G401 (cell line): ENCODE data around the gene SLC7A10. TPM values are rescaled to one million over a fixed set of nuclear protein-coding genes. Genes with fewer than 3 reads are reported as not detected.

Experiments
- DNase-seq: peaks from one replicate; pipeline ENCODE4 v3.0.0-alpha.2; 2015; ENCODE audit warnings: low spot score
- in situ Hi-C: cut with HindIII; loops from 2 replicates; pipeline ENCODE4 v1.10.0; 2016; ENCODE audit warnings: low sequenced_read_pairs, mixed read lengths
- total RNA-seq: library from RNA; depleted of rRNA; stranded (reverse); fragments of >200 nt; shearing (Covaris generic); gene quantifications from 2 replicates; pipeline ENCODE4 v1.2.3, GENCODE V29; 2014

The SLC7A10 gene
- total RNA-seq, 1 experiment from 2014 or later, result not detected

- in situ Hi-C loops, result no loop called here
Measured at GRCh38 chr19:33256261-33256660, 30.6 kb upstream of the SLC7A10 start.

GRCh38 chr19:33255781-33256180, 30.1 kb upstream of the SLC7A10 start:
- no peak for DNase-seq
- in situ Hi-C loops, result no loop called here

More at GRCh38 chr19:33256261-33256660, 30.6 kb upstream of the SLC7A10 start:
- peak; percentile 19 for DNase-seq

- no peak for DNase-seq
- in situ Hi-C loops, result no loop called here
Measured at GRCh38 chr19:33254245-33254824, 28.7 kb upstream of the SLC7A10 start.

GRCh38 chr19:33252971-33253370, 27.3 kb upstream of the SLC7A10 start:
- no peak for DNase-seq
- in situ Hi-C loops, result no loop called here

GRCh38 chr19:33252418-33252962, 26.8 kb upstream of the SLC7A10 start:
- in situ Hi-C loops, result no loop called here

GRCh38 chr19:33251526-33252090, 26.0 kb upstream of the SLC7A10 start:
- in situ Hi-C loops, result no loop called here
- no peak for DNase-seq

More at GRCh38 chr19:33252418-33252962, 26.8 kb upstream of the SLC7A10 start:
- no peak for DNase-seq

- DNase-seq, result no peak
- in situ Hi-C loops, result no loop called here
Measured at GRCh38 chr19:33251076-33251475, 25.4 kb upstream of the SLC7A10 start.

GRCh38 chr19:33250500-33250899, 24.9 kb upstream of the SLC7A10 start:
- no peak for DNase-seq
- in situ Hi-C loops, result no loop called here

- no peak for DNase-seq
- in situ Hi-C loops, result no loop called here
Measured at GRCh38 chr19:33249740-33250366, 24.2 kb upstream of the SLC7A10 start.

- no peak for DNase-seq
- in situ Hi-C loops, result no loop called here
Measured at GRCh38 chr19:33248954-33249613, 23.4 kb upstream of the SLC7A10 start.

- in situ Hi-C loops, result no loop called here
Measured at GRCh38 chr19:33248553-33248953, 22.9 kb upstream of the SLC7A10 start.

GRCh38 chr19:33248104-33248503, 22.5 kb upstream of the SLC7A10 start:
- in situ Hi-C loops, result no loop called here
- DNase-seq, result no peak

More at GRCh38 chr19:33248553-33248953, 22.9 kb upstream of the SLC7A10 start:
- no peak for DNase-seq

- DNase-seq, result no peak
- in situ Hi-C loops, result no loop called here
Measured at GRCh38 chr19:33247441-33247819, 21.8 kb upstream of the SLC7A10 start.

- DNase-seq, result no peak
- in situ Hi-C loops, result no loop called here
Measured at GRCh38 chr19:33246709-33247440, 21.2 kb upstream of the SLC7A10 start.

GRCh38 chr19:33245948-33246708, 20.5 kb upstream of the SLC7A10 start:
- in situ Hi-C loops, result no loop called here
- no peak for DNase-seq

GRCh38 chr19:33242911-33243310, 17.3 kb upstream of the SLC7A10 start:
- DNase-seq, result no peak
- in situ Hi-C loops, result no loop called here

GRCh38 chr19:33242131-33242530, 16.5 kb upstream of the SLC7A10 start:
- no peak for DNase-seq
- in situ Hi-C loops, result no loop called here

GRCh38 chr19:33241530-33242101, 16.0 kb upstream of the SLC7A10 start:
- peak; percentile 22 for DNase-seq
- in situ Hi-C loops, result no loop called here
